ENCODE measurements around the gene DLG2. TPM values are rescaled to one million over a fixed set of nuclear protein-coding genes. Genes with fewer than 3 reads are reported as not detected.

The DLG2 gene
- total RNA-seq, 1 donor from 2014 or later, result 7.2 TPM

DNA sequence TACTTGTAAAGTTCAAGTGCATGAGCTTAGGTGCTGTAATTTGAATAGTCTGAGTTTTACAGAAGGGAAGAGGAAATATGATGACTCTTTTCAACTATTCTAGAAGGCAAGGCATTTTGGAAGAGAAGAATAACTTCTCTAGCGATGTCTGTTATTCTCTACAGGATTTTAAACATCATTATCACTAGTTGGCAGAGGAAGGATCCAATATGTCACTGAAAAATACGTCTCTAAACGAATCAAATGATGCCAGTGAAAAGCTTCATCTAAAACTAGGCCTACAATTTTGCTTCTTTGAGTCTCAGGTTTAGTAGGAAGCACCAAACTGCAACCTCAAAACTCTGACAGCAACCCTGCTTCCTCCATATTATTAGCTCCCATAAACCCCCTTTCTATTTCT, 581.4 kb downstream of the DLG2 start:
- H3K36me3 ChIP-seq, result no peaks in the 10 kb centered on the region
- H3K4me3 ChIP-seq, result no peak overlapping the region
- no peak for DNase-seq
- intact Hi-C loops (cut with DNase I), result no loop called here
- ATAC-seq, result no peak
- no peaks in the 10 kb centered on the region for H3K27me3 ChIP-seq (ENCODE audit: low read depth)
- no peak for TF ChIP-seq CTCF (IDR thresholded peaks at IDR 0.05)
- no peaks in the 10 kb centered on the region for H3K9me3 ChIP-seq
- no peaks in the 10 kb centered on the region for H3K4me1 ChIP-seq
- H3K27ac ChIP-seq, result no peak overlapping the region

- Histone ChIP-seq H3K36me3 (no peaks in the 10 kb centered on the region), H3K4me3 (no peak overlapping the region), H3K27ac (no peak overlapping the region), H3K27me3 (ENCODE audit: low read depth) (no peaks in the 10 kb centered on the region), H3K4me1 (no peaks in the 10 kb centered on the region), H3K9me3 (no peaks in the 10 kb centered on the region)
- no peak for TF ChIP-seq CTCF (IDR thresholded peaks at IDR 0.05)
- DNase-seq (no peak), ATAC-seq (no peak)
- intact Hi-C loops (cut with DNase I), result no loop called here
Measured at GRCh38 chr11:85044911-85045310, 582.2 kb downstream of the DLG2 start.

- ATAC-seq (no peak), DNase-seq (no peak)
- intact Hi-C loops (cut with DNase I), result no loop called here
- Histone ChIP-seq H3K36me3 (no peaks in the 10 kb centered on the region), H3K4me3 (no peak overlapping the region), H3K27me3 (ENCODE audit: low read depth) (no peaks in the 10 kb centered on the region), H3K9me3 (no peaks in the 10 kb centered on the region), H3K4me1 (no peaks in the 10 kb centered on the region), H3K27ac (no peak overlapping the region)
- no peak for TF ChIP-seq CTCF (IDR thresholded peaks at IDR 0.05)
Measured at GRCh38 chr11:85042361-85042760, 584.8 kb downstream of the DLG2 start.

- no peaks in the 10 kb centered on the region for H3K9me3 ChIP-seq
- ATAC-seq, result no peak
Measured at GRCh38 chr11:85040166-85040565, 587.0 kb downstream of the DLG2 start.

GRCh38 chr11:85029964-85030363, 597.2 kb downstream of the DLG2 start:
- Histone ChIP-seq H3K27ac (no peak overlapping the region), H3K36me3 (no peaks in the 10 kb centered on the region), H3K4me3 (no peak overlapping the region), H3K27me3 (ENCODE audit: low read depth) (no peaks in the 10 kb centered on the region), H3K9me3 (no peaks in the 10 kb centered on the region), H3K4me1 (no peaks in the 10 kb centered on the region)
- intact Hi-C loops (cut with DNase I), result no loop called here
- no peak for DNase-seq
- ATAC-seq, result no peak
- TF ChIP-seq CTCF (IDR thresholded peaks at IDR 0.05), result no peak

More at GRCh38 chr11:85040166-85040565, 587.0 kb downstream of the DLG2 start:
- intact Hi-C loops (cut with DNase I), result no loop called here
- Histone ChIP-seq H3K36me3 (no peaks in the 10 kb centered on the region), H3K27me3 (ENCODE audit: low read depth) (no peaks in the 10 kb centered on the region), H3K27ac (no peak overlapping the region), H3K4me3 (no peak overlapping the region), H3K4me1 (no peaks in the 10 kb centered on the region)
- DNase-seq, result no peak
- no peak for TF ChIP-seq CTCF (IDR thresholded peaks at IDR 0.05)
